ENCODE measurements around the gene MT3.

Gene MT3

GRCh38 chr16:56589141-56590039 is at the start of gene MT3:
Gene MT3, plus strand, starts transcription at chr16:56589528. Its CDS starts 63 bp downstream, at chr16:56589591.
- DNase-seq (ENCODE audit: low spot score) = peak; percentile 42

- DNase-seq (ENCODE audit: low spot score) = no peak
Observed at GRCh38 chr16:56539656-56540055, 49.7 kb upstream of the MT3 start.

GRCh38 chr16:56542039-56542438 is 47.3 kb upstream of the MT3 start:
- DNase-seq (ENCODE audit: low spot score) = no peak

- peak; percentile 30 for DNase-seq (ENCODE audit: low spot score)
Observed at GRCh38 chr16:56547120-56547948, 42.0 kb upstream of the MT3 start.

- no peak for DNase-seq (ENCODE audit: low spot score)
Observed at GRCh38 chr16:56547949-56548567, 41.3 kb upstream of the MT3 start.

GRCh38 chr16:56549161-56549560 is 40.2 kb upstream of the MT3 start:
- DNase-seq (ENCODE audit: low spot score) = no peak

GRCh38 chr16:56549744-56550385 is 39.5 kb upstream of the MT3 start:
- DNase-seq (ENCODE audit: low spot score) = no peak

GRCh38 chr16:56551796-56552738 is 37.3 kb upstream of the MT3 start:
- DNase-seq (ENCODE audit: low spot score) = no peak

- no peak for DNase-seq (ENCODE audit: low spot score)
Observed at GRCh38 chr16:56554441-56554840, 34.9 kb upstream of the MT3 start.

GRCh38 chr16:56558024-56558747 is 31.1 kb upstream of the MT3 start:
- peak; percentile 66 for DNase-seq (ENCODE audit: low spot score)

- no peak for DNase-seq (ENCODE audit: low spot score)
Observed at GRCh38 chr16:56559109-56559508, 30.2 kb upstream of the MT3 start.

GRCh38 chr16:56560447-56560846 is 28.9 kb upstream of the MT3 start:
- DNase-seq (ENCODE audit: low spot score) = no peak

- DNase-seq (ENCODE audit: low spot score) = no peak
Observed at GRCh38 chr16:56561126-56561525, 28.2 kb upstream of the MT3 start.

- no peak for DNase-seq (ENCODE audit: low spot score)
Observed at GRCh38 chr16:56564793-56565477, 24.4 kb upstream of the MT3 start, which contains the start of gene MT4. Gene MT4, plus strand, starts transcription at chr16:56565073. Its CDS starts 56 bp downstream, at chr16:56565129.

- no peak for DNase-seq (ENCODE audit: low spot score)
Observed at GRCh38 chr16:56569971-56570370, 19.4 kb upstream of the MT3 start.

- DNase-seq (ENCODE audit: low spot score) = no peak
Observed at GRCh38 chr16:56571525-56571924, 17.8 kb upstream of the MT3 start.

GRCh38 chr16:56574625-56575024 is 14.7 kb upstream of the MT3 start:
- DNase-seq (ENCODE audit: low spot score) = no peak

- DNase-seq (ENCODE audit: low spot score) = peak; percentile 88
Observed at GRCh38 chr16:56576585-56577299, 12.6 kb upstream of the MT3 start.

GRCh38 chr16:56577300-56577625 is 12.1 kb upstream of the MT3 start:
- no peak for DNase-seq (ENCODE audit: low spot score)
